Pancreas (tissue), 10 donors: ENCODE measurements around the gene EPHA3. TPM values are rescaled to one million over a fixed set of nuclear protein-coding genes. Genes with fewer than 3 reads are reported as not detected.

Experiments used
- ATAC-seq, 4 donors: fragments of 200-7000 bp; cut with Tn5 transposase; one replicate each; pipeline versions ENCODE4 v1.8.0 to v1.9.1; 2020; ENCODE audit warnings: mild to moderate bottlenecking in 4 of 4, moderate library complexity in 4 of 4
- DNase-seq, 6 donors: peaks; one replicate each; pipeline ENCODE4 v3.0.0-alpha.2; 2020
- FAIRE-seq: peaks from 2 replicates; lab custom pipeline; 2012; peaks lifted over from hg19 to GRCh38; lab: Jason Lieb, UNC
- H3K27ac ChIP-seq, 4 donors: fragments of 200-600 bp; sonication (generic); 1 replicate in 3 of 4; 2 replicates in 1 of 4; pipeline versions ENCODE4 v1.5.0 to v1.8.0; 2020
- H3K27me3 ChIP-seq, 4 donors: fragments of 200-600 bp; one replicate each; pipeline ENCODE4 v1.8.0; 2021
- H3K36me3 ChIP-seq, 3 donors: fragments of 200-600 bp; sonication (generic) in 1 of 3; one replicate each; pipeline versions ENCODE4 v1.5.0 to v1.8.0; 2020 to 2021
- H3K4me1 ChIP-seq, 3 donors: fragments of 200-600 bp; one replicate each; pipeline ENCODE4 v1.8.0; 2021
- H3K4me3 ChIP-seq, 4 donors: fragments of 200-600 bp; sonication (generic) in 2 of 4; one replicate each; pipeline versions ENCODE4 v1.5.0 to v1.8.0; 2020 to 2021
- H3K9me3 ChIP-seq, 4 donors: fragments of 200-600 bp; one replicate each; pipeline ENCODE4 v1.8.0; 2021
- WGBS, 2 donors: extraction: QIAGEN DNeasy Blood & Tissue Kit; methylation state at CpG; one replicate each; pipeline ENCODE4 v1.1.7; 2013; 5-methylcytosine and 5-hydroxymethylcytosine counted together
- intact Hi-C, 3 donors: fragments of 100-400 bp; cut with DNase I; formaldehyde crosslinking; loops; one replicate each; pipeline versions ENCODE4 v1.11.1 to v1.14.2; 2022
- polyA plus RNA-seq, 2 donors: library from polyadenylated mRNA; stranded (reverse); fragments of 200-250 nt; gene quantifications; one replicate each; pipeline ENCODE4 v1.2.3, GENCODE V29; 2013
- total RNA-seq, 6 donors: library from RNA; stranded (reverse); fragmentation: NEBNext Ultra II Directional in 4 of 6; extraction: Animal tissue kit (Norgen Biotek cat#: 25700) in 4 of 6; gene quantifications; one replicate each; pipeline versions ENCODE4 v1.2.1 to v1.2.4, GENCODE V29; 2021 to 2023
- TF ChIP-seq, protein P1 (sequence below), 4 donors: fragments of 200-600 bp; sonication (generic) in 3 of 4; IDR thresholded peaks; one replicate each; pipeline versions ENCODE4 v1.5.0 to v1.8.0; 2021; ENCODE audit warnings: antibody characterized with exemption in 4 of 4
- donor health status: healthy with polysubstance abuse.
- donor health status: DM: no; HTN: no; CAD: no; lungs with moderate emphysema.
- donor health status: DM: no; HTN: no; CAD: no.
- donor health status: control.
- donor health status: control.
- donor health status: Bipolar disorder and iron deficiency.
- donor health status: DM: yes; HTN: yes; CAD: no.
- donor health status: DM: no; HTN: no; CAD: no.
- donor health status: DM: no; HTN: no; CAD: no.
- donor health status: DM: yes; HTN: yes; CAD: no.

EPHA3 gene
- total and polyA plus RNA-seq, 8 donors, result 0.27 to 7.7 (median 0.80) TPM

DNA sequence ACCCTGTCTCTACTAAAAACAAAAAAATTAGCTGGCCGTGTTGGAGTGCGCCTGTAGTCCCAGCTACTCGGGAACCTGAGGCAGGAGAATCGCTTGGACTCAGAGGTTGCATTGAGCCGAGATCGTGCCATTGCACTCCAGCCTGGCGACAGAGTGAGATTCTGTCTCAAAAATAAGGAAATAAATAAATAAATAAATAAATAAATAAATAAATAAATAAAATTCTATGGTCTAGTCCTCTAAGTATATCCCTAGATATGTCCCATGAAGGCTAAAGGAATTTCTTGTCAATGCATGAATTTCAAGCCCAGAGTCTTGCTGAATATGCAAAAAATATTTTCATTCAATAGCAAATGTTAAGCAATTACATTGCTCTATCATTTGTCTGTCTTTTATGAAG is 149.0 kb downstream of the EPHA3 start:
- Histone ChIP-seq H3K27me3 (no peaks in the 10 kb centered on the region), H3K9me3 (no peaks in the 10 kb centered on the region), H3K36me3 (no peaks in the 10 kb centered on the region), H3K4me3 (no peak overlapping the region), H3K27ac (no peak overlapping the region), H3K4me1 (no peaks in the 10 kb centered on the region)
- ATAC-seq (no peak), FAIRE-seq (no peak), DNase-seq (no peak)
- TF ChIP-seq, protein P1, sequence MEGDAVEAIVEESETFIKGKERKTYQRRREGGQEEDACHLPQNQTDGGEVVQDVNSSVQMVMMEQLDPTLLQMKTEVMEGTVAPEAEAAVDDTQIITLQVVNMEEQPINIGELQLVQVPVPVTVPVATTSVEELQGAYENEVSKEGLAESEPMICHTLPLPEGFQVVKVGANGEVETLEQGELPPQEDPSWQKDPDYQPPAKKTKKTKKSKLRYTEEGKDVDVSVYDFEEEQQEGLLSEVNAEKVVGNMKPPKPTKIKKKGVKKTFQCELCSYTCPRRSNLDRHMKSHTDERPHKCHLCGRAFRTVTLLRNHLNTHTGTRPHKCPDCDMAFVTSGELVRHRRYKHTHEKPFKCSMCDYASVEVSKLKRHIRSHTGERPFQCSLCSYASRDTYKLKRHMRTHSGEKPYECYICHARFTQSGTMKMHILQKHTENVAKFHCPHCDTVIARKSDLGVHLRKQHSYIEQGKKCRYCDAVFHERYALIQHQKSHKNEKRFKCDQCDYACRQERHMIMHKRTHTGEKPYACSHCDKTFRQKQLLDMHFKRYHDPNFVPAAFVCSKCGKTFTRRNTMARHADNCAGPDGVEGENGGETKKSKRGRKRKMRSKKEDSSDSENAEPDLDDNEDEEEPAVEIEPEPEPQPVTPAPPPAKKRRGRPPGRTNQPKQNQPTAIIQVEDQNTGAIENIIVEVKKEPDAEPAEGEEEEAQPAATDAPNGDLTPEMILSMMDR (IDR thresholded peaks at IDR 0.05), result no peak
- intact Hi-C loops, result no loop called here
- WGBS, 2 donors, result 89 to 99% methylated on average over 7 of the region's 7 CpGs

- 19 to 28% methylated on average over 2 of the region's 2 CpGs for WGBS, 2 donors
- no peaks in the 10 kb centered on the region for H3K4me1 ChIP-seq
- H3K9me3 ChIP-seq, result no peaks in the 10 kb centered on the region
- H3K36me3 ChIP-seq, result no peaks in the 10 kb centered on the region
- DNase-seq (no peak), FAIRE-seq (no peak), ATAC-seq (no peak)
- no peak overlapping the region for H3K4me3 ChIP-seq
- TF ChIP-seq, protein P1 (IDR thresholded peaks at IDR 0.05), result no peak
- no peaks in the 10 kb centered on the region for H3K27me3 ChIP-seq
- no peak overlapping the region for H3K27ac ChIP-seq
- intact Hi-C loops, result no loop called here
These were observed 149.5 kb downstream of the EPHA3 start for GRCh38 chr3:89256882-89257281.

- H3K4me3 ChIP-seq, result no peak overlapping the region
- H3K36me3 ChIP-seq, result no peaks in the 10 kb centered on the region
- no peaks in the 10 kb centered on the region for H3K4me1 ChIP-seq
- no peaks in the 10 kb centered on the region for H3K27me3 ChIP-seq
- DNase-seq (no peak), FAIRE-seq (no peak), ATAC-seq (no peak)
- 68 to 79% methylated on average over 1 of the region's 1 CpG for WGBS, 2 donors
- no peak overlapping the region for H3K27ac ChIP-seq
- intact Hi-C loops, result no loop called here
- TF ChIP-seq, protein P1 (IDR thresholded peaks at IDR 0.05), result no peak
- H3K9me3 ChIP-seq, result no peaks in the 10 kb centered on the region
These were observed 153.3 kb downstream of the EPHA3 start for GRCh38 chr3:89260721-89261120.

DNA sequence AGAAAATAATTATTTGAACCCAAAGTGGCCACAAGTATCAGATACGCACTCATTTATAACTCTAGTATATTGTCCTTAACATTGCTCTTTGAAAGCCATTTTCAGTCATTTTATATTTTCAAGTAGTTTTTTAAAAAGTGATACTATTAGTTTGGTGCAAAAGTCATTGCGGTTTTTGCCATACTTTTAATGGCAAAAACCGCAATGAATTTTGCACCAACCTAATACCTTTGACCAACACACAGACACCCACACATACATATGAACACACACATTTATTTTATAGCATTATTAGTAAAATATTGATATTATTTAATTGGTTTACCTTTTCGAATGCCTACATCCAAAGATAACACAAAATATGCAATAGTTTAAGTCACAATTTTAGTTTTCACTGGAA is 154.3 kb downstream of the EPHA3 start:
- no peak for FAIRE-seq
- DNase-seq, result no peak
- H3K4me1 ChIP-seq, result no peaks in the 10 kb centered on the region
- TF ChIP-seq, protein P1 (IDR thresholded peaks at IDR 0.05), result no peak
- H3K4me3 ChIP-seq, result no peak overlapping the region
- ATAC-seq, result no peak
- WGBS, 2 donors, result 87 to 92% methylated on average over 4 of the region's 4 CpGs
- intact Hi-C loops, result no loop called here
- no peak overlapping the region for H3K27ac ChIP-seq
- no peaks in the 10 kb centered on the region for H3K27me3 ChIP-seq
- no peaks in the 10 kb centered on the region for H3K36me3 ChIP-seq
- no peaks in the 10 kb centered on the region for H3K9me3 ChIP-seq

- no peak overlapping the region for H3K4me3 ChIP-seq
- peak in 1 of 6 donors; percentile 32 for DNase-seq
These were observed 155.0 kb downstream of the EPHA3 start for GRCh38 chr3:89262309-89262929.

More at GRCh38 chr3:89262309-89262929, 155.0 kb downstream of the EPHA3 start:
- Histone ChIP-seq H3K27ac (no peak overlapping the region), H3K27me3 (no peaks in the 10 kb centered on the region), H3K36me3 (no peaks in the 10 kb centered on the region), H3K9me3 (no peaks in the 10 kb centered on the region), H3K4me1 (no peaks in the 10 kb centered on the region)
- FAIRE-seq, result no peak
- TF ChIP-seq, protein P1 (IDR thresholded peaks at IDR 0.05), result no peak
- no peak for ATAC-seq
- intact Hi-C loops, result no loop called here
- WGBS, 2 donors, result 85 to 87% methylated on average over 15 of the region's 15 CpGs
